Astrocyte of the spinal cord (primary cell): ENCODE measurements around the gene CDH6.

Source experiments
- DNase-seq: peaks from one replicate; pipeline ENCODE4 v3.0.0; 2011; ENCODE audit warnings: low read depth, low spot score
- H3K4me3 ChIP-seq: 2 replicates; pipeline ENCODE4 v1.5.1; 2011; ENCODE audit warnings: low read depth, mild to moderate bottlenecking, low read length, moderate library complexity
- CTCF ChIP-seq: IDR thresholded peaks from 2 replicates; pipeline ENCODE4 v1.5.1; 2012; ENCODE audit warnings: low read depth, mild to moderate bottlenecking, low read length, inconsistent platforms
- in situ Hi-C: cut with HindIII; loops from 2 replicates; pipeline ENCODE4 v1.10.0; 2017; ENCODE audit warnings: low sequenced_read_pairs

The CDH6 gene

DNA sequence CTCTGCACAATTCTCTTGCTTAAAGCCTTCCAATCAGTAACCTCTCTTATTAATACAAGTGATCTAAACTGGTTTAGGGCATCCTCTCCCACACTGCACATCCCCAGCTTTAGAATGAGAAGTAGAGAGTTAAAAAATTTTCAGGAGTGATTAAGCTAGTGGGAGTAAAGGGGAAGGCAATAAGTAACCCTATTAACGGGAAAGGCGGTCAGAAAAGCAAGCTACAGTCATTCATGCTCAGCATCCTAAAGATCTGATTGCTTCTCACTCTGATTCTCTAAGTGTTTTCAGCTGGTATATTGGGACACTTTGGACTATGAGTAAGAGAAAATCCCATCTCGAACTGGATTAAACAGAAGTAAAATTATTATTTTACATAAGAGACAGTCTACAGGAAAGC is 15.8 kb downstream of the CDH6 start:
- TF ChIP-seq CTCF = no peak
- no peak overlapping the region for H3K4me3 ChIP-seq
- in situ Hi-C loops = no loop called here
- no peak for DNase-seq

DNA sequence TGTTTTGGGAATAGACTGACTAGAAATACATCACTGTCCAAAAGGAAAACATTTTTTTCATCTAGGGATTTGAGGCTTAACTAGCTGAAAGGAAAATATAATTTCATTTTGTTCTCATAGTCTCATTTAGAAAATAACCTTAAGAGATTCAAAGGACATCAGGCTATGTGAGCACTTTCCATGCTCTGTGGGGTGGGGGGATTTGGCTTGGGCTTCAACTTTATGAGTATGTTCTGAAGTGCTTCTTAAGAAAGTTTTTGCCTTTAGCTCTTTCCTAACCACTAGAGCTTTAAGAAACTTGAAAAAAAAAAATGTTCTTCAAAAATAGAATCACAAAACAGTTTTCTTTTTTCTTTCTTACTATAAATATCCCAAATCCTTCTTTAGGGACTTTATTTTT is 17.6 kb downstream of the CDH6 start:
- DNase-seq = no peak
- TF ChIP-seq CTCF = no peak
- in situ Hi-C loops = no loop called here
- no peak overlapping the region for H3K4me3 ChIP-seq

- no peak overlapping the region for H3K4me3 ChIP-seq
- TF ChIP-seq CTCF = no peak
- in situ Hi-C loops = no loop called here
- no peak for DNase-seq
Observed at GRCh38 chr5:31213257-31213656, 19.8 kb downstream of the CDH6 start.

DNA sequence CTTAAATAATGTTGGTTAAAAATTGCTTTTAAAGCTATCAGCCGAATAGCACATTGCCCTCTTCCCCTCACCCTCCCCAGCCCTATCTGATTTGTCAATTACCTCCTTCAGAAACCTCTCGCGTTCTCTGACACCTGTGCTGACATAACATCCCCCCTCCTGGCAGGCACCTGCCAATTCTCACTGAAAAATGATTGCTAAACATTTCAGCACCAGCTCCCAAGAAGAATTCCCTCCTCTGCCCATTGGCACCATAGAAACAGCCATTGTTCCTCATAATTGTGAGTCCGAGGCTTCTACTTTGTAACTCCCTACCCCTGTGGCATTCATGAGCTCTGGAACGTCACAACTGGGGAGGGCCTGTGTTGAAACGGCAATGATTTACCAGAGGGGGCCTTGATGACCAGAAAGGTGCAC is 20.2 kb downstream of the CDH6 start:
- TF ChIP-seq CTCF = no peak
- in situ Hi-C loops = no loop called here
- H3K4me3 ChIP-seq = no peak overlapping the region
- DNase-seq = no peak

DNA sequence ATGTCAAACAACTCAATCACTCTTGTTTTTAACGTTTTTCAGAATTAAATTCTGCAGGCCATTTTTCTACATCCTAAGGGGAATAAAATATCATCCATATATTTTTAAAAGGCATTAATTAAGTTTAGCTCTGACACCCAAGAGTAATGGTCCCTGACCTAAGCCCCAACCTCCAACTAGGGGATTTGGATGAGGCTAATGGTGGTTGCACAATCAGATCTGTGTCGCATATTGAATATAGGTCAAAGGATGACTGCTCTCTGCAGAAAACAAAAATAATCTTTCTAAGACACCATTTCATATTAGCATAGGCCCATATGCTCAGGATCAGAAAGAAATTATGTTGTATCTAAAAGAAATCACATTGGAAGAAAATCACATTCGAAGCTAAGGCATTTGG is 20.7 kb downstream of the CDH6 start:
- DNase-seq = no peak
- H3K4me3 ChIP-seq = no peak overlapping the region
- TF ChIP-seq CTCF = no peak
- in situ Hi-C loops = no loop called here

GRCh38 chr5:31215236-31215635 is 21.8 kb downstream of the CDH6 start:
- in situ Hi-C loops = no loop called here
- no peak for TF ChIP-seq CTCF
- no peak for DNase-seq
- no peak overlapping the region for H3K4me3 ChIP-seq

DNA sequence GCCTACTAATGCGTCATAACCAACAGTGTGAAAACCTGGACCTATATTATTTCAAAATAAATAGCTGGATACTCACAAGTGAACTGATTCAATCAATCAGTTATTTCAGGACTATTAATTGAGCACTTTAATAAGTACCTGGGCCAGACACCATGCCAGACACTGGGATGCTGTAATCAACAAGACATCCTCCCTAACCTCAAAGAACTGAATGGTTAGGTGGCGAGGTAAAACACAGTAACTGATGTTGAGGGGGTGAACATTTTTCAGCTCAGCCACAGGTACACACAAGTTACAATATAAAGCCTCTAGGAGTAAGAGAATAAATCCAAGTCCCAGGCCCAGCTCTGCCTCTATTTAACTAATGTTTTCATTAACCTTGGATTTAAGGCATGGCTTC is 24.0 kb downstream of the CDH6 start:
- TF ChIP-seq CTCF = no peak
- no peak overlapping the region for H3K4me3 ChIP-seq
- in situ Hi-C loops = no loop called here
- DNase-seq = no peak
